GM21576 (cell line): ENCODE results near the gene TRIO.

ENCODE experiments used
- ATAC-seq: cut with Tn5 transposase; IDR thresholded peaks from one replicate; pipeline ENCODE4 v1.9.1; 2021; ENCODE audit warnings: mild to moderate bottlenecking, moderate library complexity; ENCODE audit not compliant: unreplicated experiment

The TRIO gene

GRCh38 chr5:14145435-14146334, 2.5 kb downstream of the TRIO start:
- no peak for ATAC-seq

- ATAC-seq: no peak
Measured at GRCh38 chr5:14146725-14147124, 3.6 kb downstream of the TRIO start.

GRCh38 chr5:14147210-14147609, 4.1 kb downstream of the TRIO start:
- no peak for ATAC-seq

GRCh38 chr5:14148483-14148882, 5.3 kb downstream of the TRIO start:
- no peak for ATAC-seq

GRCh38 chr5:14148890-14149671, 5.9 kb downstream of the TRIO start:
- no peak for ATAC-seq

- no peak for ATAC-seq
Measured at GRCh38 chr5:14149672-14150274, 6.6 kb downstream of the TRIO start.

- no peak for ATAC-seq
Measured at GRCh38 chr5:14151416-14151815, 8.3 kb downstream of the TRIO start.

- no peak for ATAC-seq
Measured at GRCh38 chr5:14153071-14153864, 10.1 kb downstream of the TRIO start.

- peak; percentile 43 for ATAC-seq
Measured at GRCh38 chr5:14153932-14154731, 11.0 kb downstream of the TRIO start.

GRCh38 chr5:14155075-14155474, 11.9 kb downstream of the TRIO start:
- peak; percentile 48 for ATAC-seq

GRCh38 chr5:14155739-14156138, 12.6 kb downstream of the TRIO start:
- ATAC-seq: no peak

GRCh38 chr5:14156290-14156649, 13.1 kb downstream of the TRIO start:
- no peak for ATAC-seq

GRCh38 chr5:14156650-14157492, 13.7 kb downstream of the TRIO start:
- peak; percentile 61 for ATAC-seq

- ATAC-seq: no peak
Measured at GRCh38 chr5:14157493-14157782, 14.3 kb downstream of the TRIO start.

GRCh38 chr5:14158890-14159666, 15.9 kb downstream of the TRIO start:
- no peak for ATAC-seq

- no peak for ATAC-seq
Measured at GRCh38 chr5:14161825-14162556, 18.8 kb downstream of the TRIO start.

- no peak for ATAC-seq
Measured at GRCh38 chr5:14164164-14165163, 21.3 kb downstream of the TRIO start.
